Endothelial cell of umbilical vein (primary cell): Measurements from ENCODE around the gene ETV6. TPM values are rescaled to one million over a fixed set of nuclear protein-coding genes. Genes with fewer than 3 reads are reported as not detected.
A peak's percentile ranks its signal among the peaks of the same experiment; 100 is the strongest.

Experiments
- BruUV-seq: library from RNA; stranded (reverse); fragments of 400-500 nt; replicated peaks from 2 replicates; lab custom pipeline; 2021; lab: Mats Ljungman, UMichigan
- CTCF ChIA-PET: fragments of 300-600, 350-600 bp; sonication (Branson Sonifier 250); formaldehyde crosslinking; loops from one replicate; lab custom pipeline; 2021; ENCODE audit warnings: antibody characterized with exemption, inconsistent platforms; lab: Charles Lee
- POLR2A ChIA-PET: fragments of 300-600, 350-600 bp; sonication (Branson Sonifier 250); formaldehyde crosslinking; loops from one replicate; lab custom pipeline; 2021; ENCODE audit warnings: antibody characterized with exemption, inconsistent platforms; lab: Charles Lee
- DNase-seq: peaks from one replicate; pipeline ENCODE4 v3.0.0-alpha.2; 2011; ENCODE audit warnings: low read depth, low spot score
- FAIRE-seq: peaks from 2 replicates; lab custom pipeline; 2011; peaks lifted over from hg19 to GRCh38; lab: Jason Lieb, UNC
- H2AFZ ChIP-seq: 2 replicates; pipeline ENCODE4 v1.6.0; 2012; ENCODE audit warnings: low read depth, low read length, control low read depth, inconsistent platforms
- H3K27ac ChIP-seq: 2 replicates; pipeline ENCODE4 v1.5.1; 2011; ENCODE audit warnings: low read depth, mild to moderate bottlenecking, control low read depth, low read length, moderate library complexity; ENCODE audit not compliant: insufficient read depth
- H3K27me3 ChIP-seq, 2 experiments: 2 replicates each; pipeline versions ENCODE4 v1.6.0 to v1.6.1; 2011; ENCODE audit warnings: low read length in 2 of 2, mixed read lengths in 1 of 2; ENCODE audit not compliant: control insufficient read depth in 2 of 2, insufficient read depth in 2 of 2
- H3K36me3 ChIP-seq, 2 experiments: 2 replicates in 1 of 2; 3 replicates in 1 of 2; pipeline ENCODE4 v1.5.1; 2011; ENCODE audit warnings: low read length in 2 of 2, mild to moderate bottlenecking in 1 of 2, moderate library complexity in 1 of 2; ENCODE audit not compliant: control insufficient read depth in 2 of 2, insufficient read depth in 2 of 2; ENCODE audit errors: extremely low read depth in 1 of 2
- H3K4me1 ChIP-seq: 3 replicates; pipeline ENCODE4 v1.5.1; 2011; ENCODE audit warnings: mild to moderate bottlenecking, low read length; ENCODE audit not compliant: control insufficient read depth, insufficient read depth; ENCODE audit errors: extremely low read depth
- H3K4me2 ChIP-seq: 2 replicates; pipeline ENCODE4 v1.6.1; 2011; ENCODE audit warnings: low read length, control low read depth, mixed read lengths; ENCODE audit not compliant: insufficient read depth
- H3K4me3 ChIP-seq, 3 experiments: fragments of 200-600 bp in 1 of 3; sonication (generic), shearing (Covaris generic) in 1 of 3; replicated peaks in 1 of 3; 2 replicates each; pipeline ENCODE4 v1.5.1; 2011 to 2016; ENCODE audit warnings: control low read depth in 3 of 3, low read length in 3 of 3, mild to moderate bottlenecking in 2 of 3, inconsistent platforms in 1 of 3, low read depth in 1 of 3, moderate library complexity in 1 of 3; ENCODE audit not compliant: insufficient read depth in 1 of 3
- H3K79me2 ChIP-seq: 2 replicates; pipeline ENCODE4 v1.6.0; 2012; ENCODE audit warnings: low read length, inconsistent platforms; ENCODE audit not compliant: control insufficient read depth, insufficient read depth
- H3K9ac ChIP-seq: replicated peaks from 2 replicates; pipeline ENCODE3; 2011; ENCODE audit warnings: low read length, control low read depth; ENCODE audit not compliant: insufficient read depth; ENCODE audit errors: extremely low read depth
- H3K9me1 ChIP-seq: replicated peaks from 3 replicates; pipeline ENCODE4 v1.6.0; 2011; ENCODE audit warnings: mild to moderate bottlenecking, low read length; ENCODE audit not compliant: control insufficient read depth, insufficient read depth; ENCODE audit errors: extremely low read depth
- H3K9me3 ChIP-seq: replicated peaks from 2 replicates; pipeline ENCODE4 v1.5.1; 2012; ENCODE audit warnings: low read length, inconsistent platforms; ENCODE audit not compliant: control insufficient read depth, insufficient read depth
- H4K20me1 ChIP-seq: replicated peaks from 2 replicates; pipeline ENCODE3; 2011; ENCODE audit warnings: mild to moderate bottlenecking, low read length; ENCODE audit not compliant: control insufficient read depth, insufficient read depth; ENCODE audit errors: extremely low read depth
- MYC ChIP-seq: IDR thresholded peaks from one replicate; pipeline ENCODE4 v1.6.1; 2011; ENCODE audit warnings: mild to moderate bottlenecking, low read depth, low read length
- POLR2A ChIP-seq: IDR thresholded peaks from 2 replicates; pipeline ENCODE4 v1.6.1; 2012; ENCODE audit warnings: low read depth, mild to moderate bottlenecking, control low read depth, low read length
- POLR2AphosphoS5 ChIP-seq: IDR thresholded peaks from 2 replicates; pipeline ENCODE4 v1.6.1; 2012; ENCODE audit warnings: low read depth, mild to moderate bottlenecking, control low read depth, low read length, moderate library complexity; ENCODE audit not compliant: insufficient read depth
- dilution Hi-C: fragments of 300-500 bp; cut with MboI; formaldehyde crosslinking; loops from one replicate; pipeline ENCODE4 v1.15.0; 2019; ENCODE audit warnings: low sequenced_read_pairs; ENCODE audit not compliant: extremely low pct_ligation_motif_present
- intact Hi-C: fragments of 100-400 bp; cut with micrococcal nuclease; formaldehyde crosslinking; loops from one replicate; pipeline ENCODE4 v1.10.0; 2022
- polyA plus RNA-seq, 4 experiments: library from polyadenylated mRNA; depleted of rRNA in 3 of 4; stranded (reverse) in 3 of 4; unstranded in 1 of 4; fragments of >200 nt; gene quantifications; 2 replicates each; pipeline versions ENCODE4 v1.2.1 to v1.2.3, GENCODE V29; 2011 to 2012; ENCODE audit warnings: missing spikeins in 1 of 4
- total RNA-seq: library from RNA; stranded (reverse); gene quantifications from 2 replicates; pipeline ENCODE4 v1.2.3, GENCODE V29; 2021

ETV6 gene
- total and polyA plus RNA-seq, 2 donors (not counting 3 experiments of a cell fraction or from before 2014, with no cell fraction given) = 15.9 to 57.1 TPM

DNA sequence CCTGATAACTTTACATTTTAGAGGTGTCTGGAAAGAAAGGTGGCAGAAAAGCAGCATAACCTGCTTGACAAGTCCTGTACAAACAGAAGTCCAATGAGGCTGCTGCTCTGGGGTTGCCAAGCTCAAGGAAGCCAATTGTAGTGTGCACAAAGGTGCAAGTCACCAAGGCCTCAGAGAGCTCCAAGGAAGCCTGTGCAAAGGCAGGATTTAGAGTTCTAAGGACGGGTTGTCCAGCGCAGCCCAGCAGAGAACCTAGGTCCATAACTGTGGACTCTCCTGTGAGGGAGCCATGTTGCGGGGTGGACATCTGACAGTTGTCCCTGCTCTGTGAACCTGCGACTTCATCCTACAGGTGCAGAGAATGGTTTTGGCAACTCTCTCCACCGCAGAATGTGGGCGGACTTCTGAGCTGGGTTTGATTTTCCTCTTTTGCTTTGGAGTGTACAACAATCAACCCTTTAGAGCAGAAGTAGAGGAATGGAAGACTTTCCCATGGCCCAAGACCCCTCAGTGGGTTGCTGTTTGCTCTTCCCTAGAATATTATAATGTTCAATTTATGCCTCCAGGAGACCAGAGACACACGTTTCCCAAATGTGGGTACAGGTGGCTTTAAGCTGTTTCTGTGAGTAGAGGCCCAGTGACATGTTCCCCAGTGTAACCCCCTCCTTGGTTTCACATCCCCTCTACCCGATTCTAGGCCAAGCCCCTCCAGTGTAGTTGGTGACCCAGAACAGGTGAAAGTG, 81.0 kb downstream of the ETV6 start:
- no TSS peak for BruUV-seq
- FAIRE-seq (no peak), DNase-seq (no peak)
- intact Hi-C loops (loop anchor here (1.0 to 5.0 kb wide), 6 partner anchors 11 to 302 kb away; no protein-coding TSS in a partner anchor), dilution Hi-C loops (no loop called here)
- no peak overlapping the region for H2AFZ ChIP-seq
- H3K27me3 ChIP-seq = no peaks in the 10 kb centered on the region
- H3K9me3 ChIP-seq = no peaks in the 10 kb centered on the region
- H3K36me3 ChIP-seq = peaks cover 0 to 2% of the 10 kb centered on the region in 2 experiments
- peak overlapping the region; percentile 84 for H3K4me2 ChIP-seq
- H3K9ac ChIP-seq = peak overlapping the region; percentile 58
- no peak for TF ChIP-seq MYC
- TF ChIP-seq POLR2AphosphoS5 = no peak
- ChIA-PET CTCF (interaction anchor here (0.8 to 2.0 kb wide), 7 partner anchors 8 to 150 kb away, joined by 3 to 8 read pairs (median 4); no protein-coding TSS in a partner anchor), POLR2A (no interaction called here)
- H3K4me3 ChIP-seq = no peak overlapping the region
- peaks cover 43% of the 10 kb centered on the region for H3K4me1 ChIP-seq
- peaks cover 76% of the 10 kb centered on the region for H3K79me2 ChIP-seq
- H4K20me1 ChIP-seq = no peaks in the 10 kb centered on the region
- no peaks in the 10 kb centered on the region for H3K9me1 ChIP-seq
- peak overlapping the region; percentile 91 for H3K27ac ChIP-seq

DNA sequence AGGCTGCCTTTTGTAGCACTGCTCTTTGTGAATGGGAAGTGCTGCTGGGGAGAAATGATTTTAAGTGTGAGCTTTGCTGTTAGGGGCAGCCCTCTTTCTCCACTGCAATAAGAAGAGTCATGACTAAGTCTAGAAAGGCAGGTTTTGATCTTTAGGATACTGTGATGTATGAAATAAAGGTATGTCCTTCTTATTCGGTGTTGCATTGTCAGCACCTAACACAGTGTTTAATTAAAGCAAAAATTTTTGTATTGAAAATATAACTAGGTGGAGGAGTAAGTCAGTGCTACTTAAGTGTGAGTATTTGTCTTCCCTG, 81.5 kb downstream of the ETV6 start:
- H2AFZ ChIP-seq = no peak overlapping the region
- TF ChIP-seq POLR2AphosphoS5 (no peak), POLR2A (no peak)
- H3K27ac ChIP-seq = peak overlapping the region; percentile 91
- peaks cover 0 to 2% of the 10 kb centered on the region in 2 experiments for H3K36me3 ChIP-seq
- CTCF ChIA-PET = interaction anchor here (0.8 to 2.0 kb wide), 7 partner anchors 9 to 150 kb away, joined by 3 to 8 read pairs (median 4); no protein-coding TSS in a partner anchor
- H3K9me3 ChIP-seq = no peaks in the 10 kb centered on the region
- intact Hi-C loops (loop anchor here (1.0 to 5.0 kb wide), 6 partner anchors 12 to 301 kb away; no protein-coding TSS in a partner anchor), dilution Hi-C loops (no loop called here)
- no peaks in the 10 kb centered on the region for H3K9me1 ChIP-seq
- POLR2A ChIA-PET = no interaction called here
- no peaks in the 10 kb centered on the region for H3K27me3 ChIP-seq
- H3K9ac ChIP-seq = peak overlapping the region; percentile 58
- no peak for DNase-seq
- no peaks in the 10 kb centered on the region for H4K20me1 ChIP-seq
- H3K4me3 ChIP-seq = peak overlapping the region in 1 of 3 experiments; percentile 12
- no peak for FAIRE-seq
- BruUV-seq = TSS peak; percentile 76
- peaks cover 74% of the 10 kb centered on the region for H3K79me2 ChIP-seq
- H3K4me2 ChIP-seq = peak overlapping the region; percentile 84
- H3K4me1 ChIP-seq = peaks cover 38% of the 10 kb centered on the region
